Measurements from ENCODE around the gene TERT.

The TERT gene

GRCh38 chr5:1317921-1318565, 23.2 kb upstream of the TERT start:
- DNase-seq, result no peak

DNA sequence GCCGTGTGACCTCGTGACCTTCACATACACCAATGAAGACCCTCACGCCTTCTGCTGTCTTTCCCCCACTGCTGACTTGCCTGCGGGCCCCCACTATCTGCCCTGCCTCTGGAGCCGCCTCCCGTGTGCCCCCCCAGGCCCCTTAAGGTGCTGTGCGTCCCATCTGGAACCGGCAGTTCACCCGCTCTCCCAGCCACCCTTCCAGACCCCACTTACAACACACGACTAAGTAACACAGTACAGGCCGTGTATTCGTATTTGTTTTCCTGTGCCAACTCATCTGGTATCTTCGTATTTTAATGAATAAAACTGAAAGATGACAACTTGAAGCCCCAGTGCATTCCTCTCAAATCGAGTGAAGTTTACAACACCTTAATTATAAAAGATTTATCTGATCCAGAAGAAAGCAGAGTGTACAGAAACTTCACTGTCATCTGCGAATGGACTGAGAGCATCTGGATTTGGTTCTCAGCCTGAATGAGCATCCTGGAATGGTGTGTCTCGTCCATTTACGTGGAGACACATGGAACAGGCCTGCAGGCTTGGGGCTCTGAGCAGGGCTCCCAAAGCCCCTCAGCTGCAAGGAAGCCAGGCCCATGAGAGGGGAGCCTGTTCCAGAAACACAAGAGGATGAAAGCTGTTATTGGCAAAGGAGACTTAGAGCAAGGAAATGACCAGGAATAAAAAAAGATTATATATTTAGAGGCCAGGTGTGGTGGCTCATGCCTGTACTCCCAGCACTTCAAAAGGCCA, 21.9 kb upstream of the TERT start:
- no peak for DNase-seq

DNA sequence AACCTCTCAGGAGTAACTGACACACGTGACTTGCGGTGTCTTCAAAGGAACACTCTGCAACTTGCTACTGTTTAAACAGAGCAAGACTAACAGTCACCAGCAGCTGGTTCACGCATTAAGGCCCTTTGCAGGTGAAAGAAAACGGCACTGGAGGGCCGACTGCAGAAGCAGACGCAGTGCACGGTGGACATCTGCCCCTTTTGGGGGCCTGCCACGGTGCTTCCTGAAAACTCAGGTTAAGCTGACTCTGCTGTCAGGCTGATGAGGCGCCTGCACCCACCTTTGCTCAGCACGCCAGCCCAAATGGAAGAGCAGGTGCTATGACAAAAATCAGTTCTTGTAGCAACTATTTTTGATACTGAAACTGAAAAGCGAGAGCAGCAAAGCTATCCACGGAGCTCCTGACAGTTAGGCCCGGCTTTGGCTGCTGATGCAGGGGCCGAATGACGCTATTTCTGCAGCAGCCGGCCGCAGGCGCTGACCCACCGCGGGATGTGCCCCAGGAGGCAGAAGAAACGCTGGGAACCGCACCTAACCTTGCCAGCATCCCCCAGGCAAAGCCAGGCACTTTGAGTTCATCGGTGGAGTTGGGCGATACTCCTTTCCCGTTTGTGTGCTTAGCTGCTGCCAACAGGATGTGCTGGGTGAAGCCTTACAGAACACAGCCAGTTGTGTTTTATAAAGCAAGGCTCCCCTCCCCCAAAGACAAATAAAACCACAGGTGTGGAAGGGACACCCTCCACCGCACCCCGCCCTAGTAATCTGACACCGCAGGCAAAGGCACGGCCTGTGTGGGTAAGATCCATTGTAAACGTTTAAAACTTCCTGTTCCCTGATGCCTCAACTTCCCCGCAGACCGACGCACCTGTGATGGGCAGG, 21.1 kb upstream of the TERT start:
- DNase-seq, result peak; percentile 97

- DNase-seq, result peak; percentile 15
Measured at GRCh38 chr5:1315018-1315708, 20.3 kb upstream of the TERT start.

DNA sequence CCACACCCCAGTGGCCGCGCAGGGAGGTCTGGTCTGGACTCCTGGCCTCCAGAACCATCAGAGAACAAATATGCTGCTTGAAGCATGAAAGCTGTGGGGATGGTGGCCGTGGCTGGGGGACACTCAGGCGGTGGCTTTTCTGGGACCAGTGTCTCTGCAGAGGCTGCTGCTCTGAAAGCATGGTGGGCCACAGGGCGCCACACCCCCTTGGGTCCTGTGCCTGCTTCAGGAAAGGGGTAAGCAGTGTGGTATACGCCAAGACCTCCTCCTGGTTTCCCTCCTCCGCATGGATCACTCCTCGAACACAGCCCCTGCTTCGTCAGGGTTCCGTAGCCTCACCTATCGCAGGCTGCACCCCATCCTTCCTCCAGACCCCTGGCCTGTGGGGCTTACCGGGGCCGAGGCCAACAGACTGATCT, 19.7 kb upstream of the TERT start:
- DNase-seq, result no peak

GRCh38 chr5:1312993-1313833, 18.3 kb upstream of the TERT start:
- peak; percentile 96 for DNase-seq

DNA sequence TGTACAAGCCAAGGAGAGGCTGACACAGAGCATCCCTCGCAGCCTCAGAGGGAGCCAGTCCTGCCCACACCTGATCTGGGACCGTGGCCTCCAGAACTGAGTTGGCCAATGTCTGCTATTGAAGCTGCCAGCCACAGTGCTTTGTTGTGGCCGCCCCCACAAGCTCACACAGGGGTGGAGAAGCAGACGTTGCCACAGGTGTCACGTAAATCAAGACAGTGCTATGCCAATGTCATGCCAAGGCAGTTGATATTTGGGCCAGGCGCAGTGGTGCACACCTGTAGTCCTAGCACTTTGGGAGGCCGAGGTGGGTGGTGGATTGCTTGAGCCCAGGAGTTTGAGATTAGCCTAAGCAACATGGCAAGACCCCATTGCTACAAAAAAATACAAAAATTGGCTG, 17.3 kb upstream of the TERT start:
- DNase-seq, result peak; percentile 36

DNA sequence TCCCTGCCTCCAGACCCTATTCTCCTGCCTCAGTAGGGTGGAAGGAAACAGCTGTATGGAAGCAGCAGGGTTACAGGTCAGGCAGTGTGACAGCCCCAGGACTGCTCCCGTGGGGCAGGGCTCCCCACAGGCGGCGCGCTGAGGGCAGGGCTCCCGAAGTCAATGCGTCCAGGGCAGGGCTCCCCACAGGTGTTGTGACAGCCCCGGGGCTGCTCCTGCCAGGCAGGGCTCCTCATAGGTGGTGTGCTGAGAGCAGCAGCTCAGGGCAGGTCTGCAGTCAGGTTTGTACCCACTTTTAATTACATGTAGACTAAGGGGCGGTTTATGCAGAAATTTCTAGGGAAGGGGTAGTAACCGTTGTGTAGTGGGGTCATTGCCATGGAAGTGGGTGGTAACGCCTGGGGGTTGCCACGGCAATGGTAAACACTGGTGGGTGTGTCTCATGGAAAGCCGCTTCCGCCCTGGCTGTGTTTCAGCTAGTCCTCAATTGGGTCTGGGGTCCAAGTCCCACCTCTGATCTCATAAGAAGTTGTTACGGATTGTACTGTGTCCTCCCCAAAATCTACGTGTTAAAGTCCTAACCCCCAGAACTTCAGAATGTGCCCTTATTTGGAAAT, 16.7 kb upstream of the TERT start:
- DNase-seq, result no peak

DNA sequence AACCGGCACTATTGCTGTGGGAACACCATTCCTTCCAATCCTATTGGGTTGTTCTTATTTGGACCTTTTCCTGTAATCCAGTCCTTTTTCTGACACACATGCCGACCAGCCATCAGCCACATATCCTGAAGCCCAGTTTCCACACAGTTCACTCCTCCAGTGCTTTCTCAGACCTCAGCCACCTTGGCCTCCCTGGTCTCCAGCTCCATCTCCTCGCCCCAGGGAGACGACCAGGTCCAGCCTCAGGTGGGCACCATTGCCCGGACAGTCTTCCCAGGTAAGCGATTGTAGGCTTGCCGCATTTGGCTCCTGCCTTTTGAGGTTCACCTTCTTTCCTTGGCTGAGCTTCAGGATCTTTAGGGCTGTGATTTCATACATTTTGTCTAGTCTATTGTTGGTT, 15.2 kb upstream of the TERT start:
- no peak for DNase-seq

DNA sequence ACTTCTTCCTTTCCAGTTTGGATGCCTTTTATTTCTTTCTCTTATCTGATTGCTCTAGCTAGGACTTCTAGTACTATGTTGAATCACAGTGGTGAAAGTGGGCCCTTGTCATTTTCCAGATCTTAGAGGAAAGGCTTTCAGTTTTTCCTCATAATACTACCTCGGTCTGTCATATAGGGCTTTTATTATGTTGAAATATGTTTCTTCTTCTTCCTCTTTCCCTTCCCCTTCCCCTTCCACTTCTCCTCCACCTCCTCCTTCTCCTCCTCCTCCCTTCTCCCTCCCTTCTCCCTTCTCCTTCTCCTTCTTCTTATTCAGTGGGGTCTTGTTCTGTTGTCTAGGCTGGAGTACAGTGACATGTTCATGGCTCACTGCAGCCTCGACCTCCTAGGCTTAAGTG, 9.2 kb upstream of the TERT start:
- no peak for DNase-seq

DNA sequence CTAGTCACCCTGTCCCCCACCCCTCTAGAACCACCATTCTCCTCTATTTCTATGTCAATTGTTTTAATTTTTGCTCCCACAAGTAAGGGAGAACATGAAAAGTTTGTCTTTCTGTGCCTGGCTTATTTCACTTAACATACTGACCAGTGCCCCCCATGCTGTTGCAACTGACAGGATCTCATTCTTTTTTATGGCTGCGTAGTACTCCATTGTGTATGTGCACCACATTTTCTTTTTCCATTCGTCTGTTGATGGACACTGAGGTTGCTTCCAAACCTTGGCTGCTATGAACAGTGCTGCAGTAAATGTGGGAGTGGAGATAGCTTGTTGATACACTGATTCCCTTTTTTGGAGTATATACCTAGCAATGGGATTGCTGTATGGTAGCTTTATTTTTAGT, 7.4 kb upstream of the TERT start:
- DNase-seq, result no peak

DNA sequence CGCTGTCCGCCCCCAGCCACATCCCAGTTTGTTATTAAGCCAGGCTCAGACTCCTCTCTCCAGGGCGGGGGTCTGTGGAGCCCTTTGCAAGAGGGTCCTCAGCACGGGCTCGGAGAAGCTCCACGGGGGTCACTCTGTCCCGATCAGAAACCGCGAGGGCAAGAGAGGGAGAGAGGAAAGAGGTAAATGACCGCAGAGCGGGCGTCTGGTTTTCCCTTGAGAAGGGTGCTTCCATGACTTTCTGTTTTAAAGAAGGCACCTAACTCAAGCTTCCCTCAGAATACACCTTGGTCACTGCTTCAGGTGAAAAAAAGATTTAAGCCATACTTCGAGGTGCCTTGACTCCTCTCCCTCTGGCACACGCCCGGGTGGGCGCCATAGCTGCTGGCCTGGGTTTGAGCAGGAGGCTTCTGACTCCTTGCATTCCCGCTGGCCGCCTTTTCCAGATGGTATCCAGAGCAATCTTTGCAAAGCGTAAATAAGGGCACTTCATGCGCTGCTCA, 5.8 kb upstream of the TERT start:
- no peak for DNase-seq

GRCh38 chr5:1299961-1300360, 5.1 kb upstream of the TERT start:
- no peak for DNase-seq

DNA sequence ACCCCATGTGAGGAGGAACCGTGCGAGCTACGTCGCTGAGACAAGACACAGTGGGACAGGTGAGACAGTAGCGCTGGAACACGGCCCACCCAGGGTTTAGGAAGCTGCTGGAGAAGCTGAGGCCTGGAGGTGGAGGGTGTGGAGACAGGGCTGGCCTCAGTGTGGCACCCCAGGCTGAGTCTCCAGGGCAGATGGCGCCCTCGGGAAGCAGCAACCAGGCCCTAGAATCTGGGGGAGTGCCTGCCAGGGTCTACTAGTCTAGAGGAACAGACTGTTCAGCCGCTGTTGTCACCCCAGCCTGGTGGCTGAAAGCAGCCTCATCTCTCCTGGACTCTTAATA, 4.6 kb upstream of the TERT start:
- DNase-seq, result no peak

DNA sequence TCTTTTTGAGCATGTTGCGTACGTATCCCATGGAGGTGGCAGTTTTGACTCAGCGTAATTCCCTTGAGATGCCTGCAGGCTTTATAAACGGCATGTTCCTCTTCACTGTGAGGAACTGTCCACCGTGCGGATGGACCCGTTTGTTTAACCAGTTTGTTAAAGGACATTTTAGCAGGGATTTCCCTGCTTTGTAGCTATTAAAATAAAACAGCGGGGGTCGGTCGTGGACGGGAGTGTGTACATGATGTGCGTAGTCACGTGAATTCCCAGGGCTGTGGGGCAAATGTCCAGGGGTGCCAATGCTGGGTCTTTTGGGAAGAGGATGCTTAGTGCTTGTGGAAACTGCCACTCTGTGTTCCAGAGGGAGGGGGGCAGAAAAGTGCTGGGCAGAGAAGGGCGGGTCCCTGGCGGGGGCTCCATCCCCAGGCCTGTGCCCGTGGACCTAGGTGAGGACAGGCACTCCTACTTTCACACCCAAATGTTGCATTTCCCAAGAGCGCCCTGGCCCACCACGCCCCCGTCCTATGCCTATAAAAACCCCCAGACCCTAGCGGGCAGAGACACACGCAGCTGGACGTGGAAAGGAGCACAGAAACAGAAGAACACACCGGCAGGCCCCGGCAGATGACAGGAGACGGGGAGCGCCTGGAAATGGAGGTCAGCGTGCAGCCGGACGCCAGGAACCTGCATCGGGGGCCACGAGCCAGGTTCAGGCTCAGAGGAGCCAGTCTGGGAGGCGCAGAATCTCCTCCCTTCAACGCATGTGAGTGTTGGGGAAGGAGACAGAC, 4.0 kb upstream of the TERT start:
- no peak for DNase-seq

DNA sequence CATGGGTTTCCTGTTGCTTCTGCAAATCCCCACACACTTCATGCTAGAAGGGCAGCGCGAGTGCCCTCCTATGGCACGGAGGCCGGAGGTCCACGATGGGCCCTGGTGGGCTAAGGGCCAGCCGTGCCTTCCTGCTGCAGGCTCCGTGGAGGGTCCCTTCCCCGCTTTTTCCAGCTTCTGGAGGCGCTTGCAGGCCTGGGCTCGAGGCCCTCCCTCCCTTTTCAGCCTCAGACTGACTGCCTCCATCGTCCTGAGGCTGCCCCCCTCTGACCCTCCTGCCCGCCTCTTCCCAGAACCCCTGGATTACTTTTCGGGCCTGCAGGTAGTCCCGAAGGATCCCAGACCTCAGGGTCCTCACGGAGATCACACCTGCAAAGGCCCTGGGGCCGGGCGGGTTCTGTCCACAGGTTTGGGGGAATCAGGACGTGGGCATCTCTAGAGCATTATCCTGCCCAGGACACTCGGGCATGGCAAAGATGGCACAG, 3.2 kb upstream of the TERT start:
- DNase-seq, result no peak

- no peak for DNase-seq
Measured at GRCh38 chr5:1297243-1297642, 2.4 kb upstream of the TERT start.

DNA sequence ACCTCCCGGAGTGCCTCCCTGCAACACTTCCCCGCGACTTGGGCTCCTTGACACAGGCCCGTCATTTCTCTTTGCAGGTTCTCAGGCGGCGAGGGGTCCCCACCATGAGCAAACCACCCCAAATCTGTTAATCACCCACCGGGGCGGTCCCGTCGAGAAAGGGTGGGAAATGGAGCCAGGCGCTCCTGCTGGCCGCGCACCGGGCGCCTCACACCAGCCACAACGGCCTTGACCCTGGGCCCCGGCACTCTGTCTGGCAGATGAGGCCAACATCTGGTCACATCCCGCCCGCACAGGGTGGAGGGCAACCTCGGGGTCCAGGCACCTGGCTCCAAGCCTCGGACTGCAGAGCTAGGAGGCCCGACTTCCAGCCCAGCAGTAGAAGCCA, 776 bp upstream of the TERT start:
- no peak for DNase-seq

DNA sequence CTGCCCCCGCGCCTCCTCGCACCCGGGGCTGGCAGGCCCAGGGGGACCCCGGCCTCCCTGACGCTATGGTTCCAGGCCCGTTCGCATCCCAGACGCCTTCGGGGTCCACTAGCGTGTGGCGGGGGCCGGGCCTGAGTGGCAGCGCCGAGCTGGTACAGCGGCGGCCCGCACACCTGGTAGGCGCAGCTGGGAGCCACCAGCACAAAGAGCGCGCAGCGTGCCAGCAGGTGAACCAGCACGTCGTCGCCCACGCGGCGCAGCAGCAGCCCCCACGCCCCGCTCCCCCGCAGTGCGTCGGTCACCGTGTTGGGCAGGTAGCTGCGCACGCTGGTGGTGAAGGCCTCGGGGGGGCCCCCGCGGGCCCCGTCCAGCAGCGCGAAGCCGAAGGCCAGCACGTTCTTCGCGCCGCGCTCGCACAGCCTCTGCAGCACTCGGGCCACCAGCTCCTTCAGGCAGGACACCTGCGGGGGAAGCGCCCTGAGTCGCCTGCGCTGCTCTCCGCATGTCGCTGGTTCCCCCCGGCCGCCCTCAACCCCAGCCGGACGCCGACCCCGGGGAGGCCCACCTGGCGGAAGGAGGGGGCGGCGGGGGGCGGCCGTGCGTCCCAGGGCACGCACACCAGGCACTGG, 548 bp downstream of the TERT start:
- peak; percentile 57 for DNase-seq
